Stomach (tissue), 9 donors: ENCODE data around the gene TMEM242. TPM values are rescaled to one million over a fixed set of nuclear protein-coding genes. Genes with fewer than 3 reads are reported as not detected.

Experiments
- DNase-seq, 2 donors: peaks; one replicate each; pipeline versions ENCODE4 v3.0.0 to v3.0.0-alpha.2; 2013 to 2019
- H3K27ac ChIP-seq, 5 donors: fragments of 200-600 bp in 4 of 5; sonication (generic) in 4 of 5; one replicate each; pipeline ENCODE4 v1.5.1; 2013 to 2019; ENCODE audit warnings: mild to moderate bottlenecking in 1 of 5, moderate library complexity in 1 of 5
- H3K27me3 ChIP-seq, 3 donors: fragments of 200-600 bp; sonication (generic); one replicate each; pipeline ENCODE4 v1.5.1; 2017 to 2019; ENCODE audit warnings: mixed run types in 1 of 3
- H3K36me3 ChIP-seq, 4 donors: fragments of 200-600 bp; sonication (generic); 1 replicate in 3 of 4; 2 replicates in 1 of 4; pipeline ENCODE4 v1.5.1; 2016 to 2019
- H3K4me1 ChIP-seq, 4 donors: fragments of 200-600 bp; sonication (generic); one replicate each; pipeline ENCODE4 v1.5.1; 2016 to 2019
- H3K4me3 ChIP-seq, 4 donors: fragments of 200-600 bp; sonication (generic) in 3 of 4; one replicate each; pipeline ENCODE4 v1.5.1; 2016 to 2019; ENCODE audit warnings: mild to moderate bottlenecking in 1 of 4
- H3K9me3 ChIP-seq, 4 donors: fragments of 200-600 bp; sonication (generic); one replicate each; pipeline ENCODE4 v1.5.1; 2016 to 2019
- CTCF ChIP-seq, 7 experiments: fragments of 450-650 bp in 4 of 7; fragments of 200-600 bp in 3 of 7; sonication (generic) in 3 of 7; IDR thresholded peaks; one replicate each; pipeline ENCODE4 v1.5.1; 2016 to 2019; ENCODE audit warnings: antibody characterized with exemption in 7 of 7, control low read depth in 2 of 7, mild to moderate bottlenecking in 1 of 7
- EP300 ChIP-seq: sonication (generic); formaldehyde crosslinking; IDR thresholded peaks from one replicate; pipeline ENCODE4 v1.6.1; 2017; ENCODE audit warnings: antibody characterized with exemption
- POLR2A ChIP-seq, 4 donors: fragments of 450-650 bp; IDR thresholded peaks; one replicate each; pipeline ENCODE4 v1.6.1; 2016; ENCODE audit warnings: antibody characterized with exemption in 4 of 4, control low read depth in 2 of 4, mild to moderate bottlenecking in 1 of 4, moderate library complexity in 1 of 4
- POLR2AphosphoS5 ChIP-seq, 3 donors: sonication (generic); formaldehyde crosslinking; IDR thresholded peaks; one replicate each; pipeline ENCODE4 v1.6.1; 2016; ENCODE audit warnings: antibody characterized with exemption in 3 of 3
- WGBS, 5 donors: extraction: QIAGEN DNeasy Blood & Tissue Kit in 3 of 5; methylation state at CpG; one replicate each; pipeline versions ENCODE4 v1.1.5 to v1.1.7; 2013 to 2018; 5-methylcytosine and 5-hydroxymethylcytosine counted together
- intact Hi-C: fragments of 100-400 bp; cut with DNase I; formaldehyde crosslinking; loops from one replicate; pipeline ENCODE4 v1.15.1; 2023; ENCODE audit warnings: low total_unique reads
- polyA plus RNA-seq, 3 donors: library from polyadenylated mRNA; stranded (reverse); fragments of 200-250 nt; gene quantifications; one replicate each; pipeline ENCODE4 v1.2.3, GENCODE V29; 2013
- total RNA-seq, 5 donors: library from RNA; depleted of rRNA; stranded (reverse); fragments of >200 nt; gene quantifications; one replicate each; pipeline versions ENCODE4 v1.1.0 to v1.2.3, GENCODE V29; 2014 to 2016
- donor health status: healthy with polysubstance abuse.
- donor health status: Bipolar disorder and iron deficiency.
- donor health status: healthy.

TMEM242 gene
- total and polyA plus RNA-seq, 8 donors = 0.87 to 13.8 (median 4.4) TPM; not detected in 1

GRCh38 chr6:157358287-157358686 is 35.0 kb upstream of the TMEM242 start:
- 77 to 87% (median 85%) methylated on average over 8 of the region's 8 CpGs for WGBS, 5 donors
- intact Hi-C loops = no loop called here
- no peak for TF ChIP-seq EP300
- TF ChIP-seq POLR2AphosphoS5 (IDR thresholded peaks at IDR 0.05) = no peak
- no peak for TF ChIP-seq CTCF (IDR thresholded peaks at IDR 0.05)
- TF ChIP-seq POLR2A (IDR thresholded peaks at IDR 0.05) = no peak
- H3K36me3 ChIP-seq = no peaks in the 10 kb centered on the region
- H3K27ac ChIP-seq = no peak overlapping the region
- no peaks in the 10 kb centered on the region for H3K4me1 ChIP-seq
- peaks cover 0 to 5% (median 0%) of the 10 kb centered on the region in 3 donors for H3K27me3 ChIP-seq
- DNase-seq = no peak
- H3K4me3 ChIP-seq = no peak overlapping the region
- H3K9me3 ChIP-seq = no peaks in the 10 kb centered on the region

- H3K9me3 ChIP-seq = peaks cover 0 to 4% (median 0%) of the 10 kb centered on the region in 4 donors
- H3K4me1 ChIP-seq = no peaks in the 10 kb centered on the region
- H3K27me3 ChIP-seq = peaks cover 0 to 6% (median 0%) of the 10 kb centered on the region in 3 donors
- H3K4me3 ChIP-seq = no peak overlapping the region
- DNase-seq = no peak
- H3K27ac ChIP-seq = no peak overlapping the region
- TF ChIP-seq POLR2A (IDR thresholded peaks at IDR 0.05) (no peak), EP300 (no peak), POLR2AphosphoS5 (IDR thresholded peaks at IDR 0.05) (no peak), CTCF (IDR thresholded peaks at IDR 0.05) (no peak)
- no peaks in the 10 kb centered on the region for H3K36me3 ChIP-seq
- WGBS, 5 donors = 74 to 89% (median 86%) methylated on average over 2 of the region's 2 CpGs
- intact Hi-C loops = no loop called here
Measured at GRCh38 chr6:157346373-157346772, 23.1 kb upstream of the TMEM242 start.

- 36 to 64% (median 45%) methylated on average over 4 of the region's 4 CpGs for WGBS, 5 donors
- intact Hi-C loops = no loop called here
- TF ChIP-seq POLR2A (IDR thresholded peaks at IDR 0.05) (no peak), CTCF (IDR thresholded peaks at IDR 0.05) (no peak), EP300 (no peak), POLR2AphosphoS5 (IDR thresholded peaks at IDR 0.05) (no peak)
- no peaks in the 10 kb centered on the region for H3K4me1 ChIP-seq
- no peak overlapping the region for H3K27ac ChIP-seq
- H3K27me3 ChIP-seq = peaks cover 0 to 11% (median 0%) of the 10 kb centered on the region in 3 donors
- no peaks in the 10 kb centered on the region for H3K9me3 ChIP-seq
- no peak for DNase-seq
- H3K36me3 ChIP-seq = no peaks in the 10 kb centered on the region
- H3K4me3 ChIP-seq = no peak overlapping the region
Measured at GRCh38 chr6:157343732-157344131, 20.4 kb upstream of the TMEM242 start.

- TF ChIP-seq EP300 (no peak), CTCF (IDR thresholded peaks at IDR 0.05) (no peak), POLR2A (IDR thresholded peaks at IDR 0.05) (no peak), POLR2AphosphoS5 (IDR thresholded peaks at IDR 0.05) (no peak)
- no peaks in the 10 kb centered on the region for H3K36me3 ChIP-seq
- no peaks in the 10 kb centered on the region for H3K4me1 ChIP-seq
- H3K9me3 ChIP-seq = no peaks in the 10 kb centered on the region
- peaks cover 0 to 5% (median 0%) of the 10 kb centered on the region in 3 donors for H3K27me3 ChIP-seq
- no peak overlapping the region for H3K4me3 ChIP-seq
- no peak for DNase-seq
- 71 to 88% (median 79%) methylated on average over 1 of the region's 1 CpG for WGBS, 5 donors
- intact Hi-C loops = no loop called here
- H3K27ac ChIP-seq = no peak overlapping the region
Measured at GRCh38 chr6:157339432-157339831, 16.1 kb upstream of the TMEM242 start.
